ENCODE data around the gene LRP5. TPM values are rescaled to one million over a fixed set of nuclear protein-coding genes. Genes with fewer than 3 reads are reported as not detected.

Gene LRP5
- total and polyA plus RNA-seq, 2 experiments from 2014 or later, result 43.9 to 54.3 TPM

DNA sequence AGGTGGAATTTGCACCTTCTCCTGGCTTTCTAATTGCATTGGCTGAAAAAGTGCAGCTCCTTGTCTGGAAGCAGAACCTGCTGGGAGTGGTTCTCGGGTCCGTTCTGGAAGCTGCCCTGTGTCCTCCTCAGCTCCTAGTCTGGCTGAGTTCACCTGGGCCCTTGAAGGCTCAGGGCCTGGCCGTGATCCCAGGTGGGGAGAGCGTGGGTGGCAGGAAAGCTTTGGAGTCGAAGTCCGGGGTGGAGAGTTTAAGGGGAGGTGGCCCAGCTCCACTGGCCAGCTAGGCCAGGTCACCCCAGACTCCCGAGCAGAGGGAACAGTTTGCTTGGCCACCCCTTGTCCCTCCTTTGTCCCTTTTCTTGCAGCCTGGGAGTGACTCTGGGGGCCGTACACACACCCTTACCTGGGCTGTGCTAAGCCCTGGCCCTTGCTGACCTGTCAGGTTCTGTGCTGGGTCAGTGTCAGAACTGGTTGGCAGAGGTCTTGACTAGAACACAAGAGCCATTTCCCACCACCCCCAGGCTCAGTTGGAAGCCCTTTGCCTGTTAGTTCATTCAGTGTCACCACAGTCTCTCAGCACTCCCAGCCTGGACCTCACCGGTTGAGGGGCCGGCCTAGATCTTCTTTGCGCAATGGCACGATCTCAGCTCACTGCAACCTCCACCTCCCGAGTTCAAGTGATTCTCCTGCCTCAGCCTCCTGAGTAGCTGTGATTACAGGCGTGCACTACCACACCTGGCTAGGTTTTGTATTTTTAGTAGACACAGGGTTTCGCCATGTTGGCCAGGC, 37.3 kb downstream of the LRP5 start:
- Histone ChIP-seq H3K4me2 (no peak overlapping the region), H3K4me1 (ENCODE audit: insufficient read depth) (no peaks in the 10 kb centered on the region), H3K4me3 (no peak overlapping the region), H3K79me2 (peaks cover 82% of the 10 kb centered on the region), H3K9me2 (replicated peaks; ENCODE audit: insufficient read depth) (no peaks in the 10 kb centered on the region), H3K27ac (no peak overlapping the region), H3K27me3 (no peaks in the 10 kb centered on the region), H2AFZ (no peak overlapping the region), H4K20me1 (ENCODE audit: insufficient read depth, poor library complexity, severe bottlenecking) (peaks cover 24% of the 10 kb centered on the region), H3K36me3 (replicated peaks; ENCODE audit: insufficient read depth, low read depth) (no peaks in the 10 kb centered on the region), H3K9me3 (ENCODE audit: low read depth) (no peaks in the 10 kb centered on the region)
- TF ChIP-seq EZH2phosphoT487 (IDR thresholded peaks at IDR 0.05; ENCODE audit: low read depth, severe bottlenecking, unreplicated experiment) (no peak), EZH2 (IDR thresholded peaks at IDR 0.05; ENCODE audit: borderline replicate concordance) (no peak)
- TF ChIP-seq, protein P1, sequence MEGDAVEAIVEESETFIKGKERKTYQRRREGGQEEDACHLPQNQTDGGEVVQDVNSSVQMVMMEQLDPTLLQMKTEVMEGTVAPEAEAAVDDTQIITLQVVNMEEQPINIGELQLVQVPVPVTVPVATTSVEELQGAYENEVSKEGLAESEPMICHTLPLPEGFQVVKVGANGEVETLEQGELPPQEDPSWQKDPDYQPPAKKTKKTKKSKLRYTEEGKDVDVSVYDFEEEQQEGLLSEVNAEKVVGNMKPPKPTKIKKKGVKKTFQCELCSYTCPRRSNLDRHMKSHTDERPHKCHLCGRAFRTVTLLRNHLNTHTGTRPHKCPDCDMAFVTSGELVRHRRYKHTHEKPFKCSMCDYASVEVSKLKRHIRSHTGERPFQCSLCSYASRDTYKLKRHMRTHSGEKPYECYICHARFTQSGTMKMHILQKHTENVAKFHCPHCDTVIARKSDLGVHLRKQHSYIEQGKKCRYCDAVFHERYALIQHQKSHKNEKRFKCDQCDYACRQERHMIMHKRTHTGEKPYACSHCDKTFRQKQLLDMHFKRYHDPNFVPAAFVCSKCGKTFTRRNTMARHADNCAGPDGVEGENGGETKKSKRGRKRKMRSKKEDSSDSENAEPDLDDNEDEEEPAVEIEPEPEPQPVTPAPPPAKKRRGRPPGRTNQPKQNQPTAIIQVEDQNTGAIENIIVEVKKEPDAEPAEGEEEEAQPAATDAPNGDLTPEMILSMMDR (IDR thresholded peaks at IDR 0.05; ENCODE audit: poor library complexity), result no peak
- WGBS (ENCODE audit: low lambda C conversion rate, missing lambda C conversion rate), result 96% methylated on average over 15 of the region's 15 CpGs
- DNase-seq (ENCODE audit: low spot score), result no peak

DNA sequence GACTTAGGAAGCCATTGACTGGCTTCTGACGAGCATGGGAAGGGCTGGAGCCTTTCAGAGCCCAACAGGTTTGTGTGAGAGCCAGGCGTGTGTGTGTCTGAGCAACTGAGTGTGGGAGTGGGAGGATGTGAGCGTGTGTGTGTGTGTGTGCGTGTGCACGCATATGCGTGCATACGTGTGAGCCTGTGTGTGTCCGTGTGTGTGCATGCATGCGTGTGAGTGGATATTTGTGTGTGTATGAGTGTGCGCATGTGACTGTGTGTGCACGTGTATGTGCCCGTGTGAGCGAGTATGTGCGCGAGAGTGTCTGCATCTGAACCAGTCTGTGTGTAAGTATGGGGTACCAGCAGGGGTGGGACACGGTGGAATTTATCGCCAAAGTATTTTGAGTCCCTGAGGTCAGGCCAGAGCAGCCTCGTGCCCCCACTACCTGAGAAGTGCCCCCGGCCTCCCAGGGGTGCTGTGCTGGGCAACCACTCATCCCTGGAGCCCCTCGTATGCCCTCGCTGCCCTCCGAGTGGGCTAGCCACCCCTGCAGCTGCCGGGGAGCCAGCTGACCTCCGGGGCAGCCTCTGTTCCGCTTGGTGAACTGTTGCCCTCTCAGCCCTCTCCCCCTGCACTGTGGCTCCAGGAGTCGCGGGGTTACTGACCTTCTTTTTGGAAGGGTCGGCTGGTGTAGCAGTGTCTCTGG, 38.5 kb downstream of the LRP5 start:
- H4K20me1 ChIP-seq (ENCODE audit: insufficient read depth, poor library complexity, severe bottlenecking), result peaks cover 27% of the 10 kb centered on the region

GRCh38 chr11:68351450-68352275, 39.3 kb downstream of the LRP5 start:
- H3K27me3 ChIP-seq, result no peaks in the 10 kb centered on the region
- no peaks in the 10 kb centered on the region for H3K9me3 ChIP-seq (ENCODE audit: low read depth)
- H3K4me1 ChIP-seq (ENCODE audit: insufficient read depth), result no peaks in the 10 kb centered on the region
- peaks cover 67% of the 10 kb centered on the region for H3K79me2 ChIP-seq
- DNase-seq (ENCODE audit: low spot score), result no peak
- no peaks in the 10 kb centered on the region for H3K36me3 ChIP-seq (replicated peaks; ENCODE audit: insufficient read depth, low read depth)
- no peak overlapping the region for H3K27ac ChIP-seq
- no peak overlapping the region for H3K4me3 ChIP-seq
- H3K9me2 ChIP-seq (replicated peaks; ENCODE audit: insufficient read depth), result no peaks in the 10 kb centered on the region
- no peak for TF ChIP-seq EZH2phosphoT487 (IDR thresholded peaks at IDR 0.05; ENCODE audit: low read depth, severe bottlenecking, unreplicated experiment)
- TF ChIP-seq EZH2 (IDR thresholded peaks at IDR 0.05; ENCODE audit: borderline replicate concordance), result no peak
- TF ChIP-seq, protein P1 (IDR thresholded peaks at IDR 0.05; ENCODE audit: poor library complexity), result no peak
- no peak overlapping the region for H2AFZ ChIP-seq
- WGBS (ENCODE audit: low lambda C conversion rate, missing lambda C conversion rate), result 94% methylated on average over 29 of the region's 32 CpGs
- peaks cover 26% of the 10 kb centered on the region for H4K20me1 ChIP-seq (ENCODE audit: insufficient read depth, poor library complexity, severe bottlenecking)
- H3K4me2 ChIP-seq, result no peak overlapping the region

More for the DNA sequence above, 38.5 kb downstream of the LRP5 start:
- Histone ChIP-seq H3K4me3 (no peak overlapping the region), H3K27me3 (no peaks in the 10 kb centered on the region), H2AFZ (no peak overlapping the region), H3K36me3 (replicated peaks; ENCODE audit: insufficient read depth, low read depth) (no peaks in the 10 kb centered on the region), H3K9me2 (replicated peaks; ENCODE audit: insufficient read depth) (no peaks in the 10 kb centered on the region), H3K79me2 (peaks cover 69% of the 10 kb centered on the region), H3K9me3 (ENCODE audit: low read depth) (no peaks in the 10 kb centered on the region), H3K4me2 (no peak overlapping the region), H3K27ac (no peak overlapping the region), H3K4me1 (ENCODE audit: insufficient read depth) (no peaks in the 10 kb centered on the region)
- TF ChIP-seq, protein P1 (IDR thresholded peaks at IDR 0.05; ENCODE audit: poor library complexity), result no peak
- DNase-seq (ENCODE audit: low spot score), result no peak
- whole genome bisulfite sequencing (ENCODE audit: low lambda C conversion rate, missing lambda C conversion rate), result 94% methylated on average over 25 of the region's 28 CpGs
